ENCODE data around the gene C1orf198. TPM values are rescaled to one million over a fixed set of nuclear protein-coding genes. Genes with fewer than 3 reads are reported as not detected.

C1orf198 gene
- polyA plus RNA-seq, 4 donors = 85.6 to 102 (median 87.2) TPM

- no peak for DNase-seq (ENCODE audit: low read depth in 4 of 4, low spot score in 2 of 4)
Observed at GRCh38 chr1:230791986-230792564, 76.2 kb downstream of the C1orf198 start.

- no peak for DNase-seq (ENCODE audit: low read depth in 4 of 4, low spot score in 2 of 4)
Observed at GRCh38 chr1:230790026-230790425, 78.3 kb downstream of the C1orf198 start.

- DNase-seq (ENCODE audit: low read depth in 4 of 4, low spot score in 2 of 4) = no peak
Observed at GRCh38 chr1:230788561-230789275, 79.6 kb downstream of the C1orf198 start.

GRCh38 chr1:230787471-230787870, 80.8 kb downstream of the C1orf198 start:
- no peak for DNase-seq (ENCODE audit: low read depth in 4 of 4, low spot score in 2 of 4)

Other genes starting within 250 kb of the C1orf198 start
- 10 to 100 TPM; 29.8 to 40.4 (median 35.0) TPM for gene COG2, start 226.0 kb downstream of the C1orf198 start, polyA plus RNA-seq (ENCODE audit: insufficient read length in 4 of 4)
- 10 to 100 TPM; 16.2 to 46.6 (median 34.7) TPM for gene AGT, start 154.4 kb downstream of the C1orf198 start, polyA plus RNA-seq (ENCODE audit: insufficient read length in 4 of 4)
- gene CAPN9, start 121.1 kb downstream of the C1orf198 start, polyA plus RNA-seq (ENCODE audit: insufficient read length in 4 of 4) = 1 to 10 TPM in 2 of 4 donors, under 1 TPM in 2; 0.32 to 2.6 (median 1.3) TPM
- gene TTC13, start 110.3 kb upstream of the C1orf198 start, polyA plus RNA-seq (ENCODE audit: insufficient read length in 4 of 4) = 10 to 100 TPM; 14.6 to 24.9 (median 20.3) TPM
- gene ARV1, start 110.6 kb upstream of the C1orf198 start, polyA plus RNA-seq (ENCODE audit: insufficient read length in 4 of 4) = 10 to 100 TPM; 25.5 to 31.2 (median 27.5) TPM
- gene FAM89A, start 171.7 kb upstream of the C1orf198 start, polyA plus RNA-seq (ENCODE audit: insufficient read length in 4 of 4) = 10 to 100 TPM; 16.8 to 24.5 (median 19.7) TPM